B cell (primary cell): ENCODE measurements around the gene TMEM37. TPM values are rescaled to one million over a fixed set of nuclear protein-coding genes. Genes with fewer than 3 reads are reported as not detected.

Experiments
- ATAC-seq: fragments of 200-7000 bp; cut with Tn5 transposase; one replicate; pipeline ENCODE4 v1.10.0; 2021; ENCODE audit warnings: low read depth, mild to moderate bottlenecking, moderate number of reproducible peaks, moderate library complexity
- CTCF ChIA-PET: fragments of 350-600 bp; sonication (Branson Sonifier 250); formaldehyde crosslinking; loops from one replicate; lab custom pipeline; 2021; ENCODE audit warnings: antibody characterized with exemption, inconsistent platforms; lab: Charles Lee
- POLR2A ChIA-PET: fragments of 350-600 bp; sonication (Branson Sonifier 250); formaldehyde crosslinking; loops from one replicate; lab custom pipeline; 2021; ENCODE audit warnings: antibody characterized with exemption; lab: Charles Lee
- DNase-seq: peaks from one replicate; pipeline ENCODE4 v3.0.0; 2013
- H2AFZ ChIP-seq: 2 replicates; pipeline ENCODE4 v1.6.1; 2012; ENCODE audit warnings: mild to moderate bottlenecking, low read depth, low read length; ENCODE audit not compliant: insufficient read depth, poor library complexity, severe bottlenecking
- H3K27ac ChIP-seq, 2 donors: 1 replicate in 1 of 2; 2 replicates in 1 of 2; pipeline ENCODE4 v1.5.1; 2012 to 2013; ENCODE audit warnings: low read length in 2 of 2, mild to moderate bottlenecking in 2 of 2, moderate library complexity in 1 of 2
- H3K27me3 ChIP-seq, 4 experiments: fragments of 200-600 bp in 1 of 4; sonication (generic) in 1 of 4; replicated peaks in 1 of 4; 1 replicate in 2 of 4; 2 replicates in 2 of 4; pipeline versions ENCODE4 v1.6.1 to v1.7.0; 2013 to 2016; ENCODE audit warnings: low read length in 3 of 4, mild to moderate bottlenecking in 2 of 4, mixed read lengths in 1 of 4, moderate library complexity in 1 of 4; ENCODE audit not compliant: insufficient read depth in 4 of 4, control insufficient read depth in 3 of 4; ENCODE audit errors: control extremely low read depth in 1 of 4
- H3K36me3 ChIP-seq, 2 experiments: replicated peaks in 1 of 2; 1 replicate in 1 of 2; 2 replicates in 1 of 2; pipeline versions ENCODE4 v1.6.1 to v1.7.1; 2013; ENCODE audit warnings: low read length in 1 of 2; ENCODE audit not compliant: insufficient read depth in 2 of 2, control insufficient read depth in 1 of 2; ENCODE audit errors: control extremely low read depth in 1 of 2, extremely low read depth in 1 of 2
- H3K4me1 ChIP-seq, 2 donors: fragments of 200-600 bp in 1 of 2; sonication (generic) in 1 of 2; 1 replicate in 1 of 2; 2 replicates in 1 of 2; pipeline versions ENCODE4 v1.5.1 to v1.6.1; 2013 to 2017; ENCODE audit warnings: low read length in 2 of 2; ENCODE audit not compliant: control insufficient read depth in 2 of 2, insufficient read depth in 2 of 2
- H3K4me2 ChIP-seq: replicated peaks from 2 replicates; pipeline ENCODE3; 2012; ENCODE audit warnings: mild to moderate bottlenecking, low read depth, low read length; ENCODE audit not compliant: poor library complexity, severe bottlenecking
- H3K4me3 ChIP-seq, 5 experiments: fragments of 200-600 bp in 1 of 5; sonication (generic) in 1 of 5; 1 replicate in 3 of 5; 2 replicates in 2 of 5; pipeline versions ENCODE4 v1.5.1 to v1.7.0; 2011 to 2016; ENCODE audit warnings: low read length in 4 of 5, mild to moderate bottlenecking in 4 of 5, low read depth in 2 of 5, control low read depth in 1 of 5, moderate library complexity in 1 of 5; ENCODE audit not compliant: insufficient read depth in 1 of 5; ENCODE audit errors: control extremely low read depth in 1 of 5, extremely low read depth in 1 of 5
- H3K79me2 ChIP-seq: fragments of 200-600 bp; sonication (generic); one replicate; pipeline ENCODE4 v1.6.0; 2016; ENCODE audit warnings: low read length; ENCODE audit not compliant: control insufficient read depth, insufficient read depth
- H3K9ac ChIP-seq: fragments of 200-600 bp; sonication (generic); 2 replicates; pipeline ENCODE4 v1.6.1; 2017; ENCODE audit warnings: mild to moderate bottlenecking, low read length, moderate library complexity
- H3K9me3 ChIP-seq, 3 donors: one replicate each; pipeline versions ENCODE4 v1.6.1 to v1.7.1; 2013; ENCODE audit warnings: low read length in 2 of 3; ENCODE audit not compliant: control insufficient read depth in 2 of 3, insufficient read depth in 1 of 3; ENCODE audit errors: control extremely low read depth in 1 of 3
- H4K20me1 ChIP-seq: 2 replicates; pipeline ENCODE4 v1.6.0; 2012; ENCODE audit warnings: mild to moderate bottlenecking, low read length; ENCODE audit not compliant: insufficient read depth, control insufficient read depth, poor library complexity, severe bottlenecking
- H3K27ac Mint-ChIP-seq: one replicate; pipeline ENCODE4 v1.8.0; 2021; ENCODE audit warnings: mixed read lengths
- H3K27me3 Mint-ChIP-seq: one replicate; pipeline ENCODE4 v1.8.0; 2021; ENCODE audit warnings: mixed read lengths
- H3K4me1 Mint-ChIP-seq: one replicate; pipeline ENCODE4 v1.8.0; 2021; ENCODE audit warnings: mixed read lengths
- H3K4me3 Mint-ChIP-seq: one replicate; pipeline ENCODE4 v1.8.0; 2021; ENCODE audit warnings: mixed read lengths
- H3K9me3 Mint-ChIP-seq: one replicate; pipeline ENCODE4 v1.8.0; 2022; ENCODE audit warnings: mixed read lengths; ENCODE audit not compliant: insufficient read depth
- CTCF ChIP-seq: fragments of 200-600 bp; IDR thresholded peaks from one replicate; pipeline ENCODE4 v1.8.0; 2022; ENCODE audit warnings: antibody characterized with exemption, mild to moderate bottlenecking
- EZH2 ChIP-seq: IDR thresholded peaks from 2 replicates; pipeline ENCODE4 v1.6.1; 2012; ENCODE audit warnings: borderline replicate concordance, low read depth, mild to moderate bottlenecking, moderate library complexity, low read length; ENCODE audit not compliant: insufficient read depth, poor library complexity, severe bottlenecking
- WGBS: methylation state at CpG from one replicate; pipeline ENCODE4 v1.1.5; 2013; ENCODE audit warnings: missing lambda C conversion rate; ENCODE audit not compliant: insufficient coverage; 5-methylcytosine and 5-hydroxymethylcytosine counted together
- intact Hi-C: fragments of 100-400 bp; cut with micrococcal nuclease; formaldehyde crosslinking; loops from one replicate; pipeline ENCODE4 v1.10.0; 2022
- polyA plus RNA-seq: library from polyadenylated mRNA; depleted of rRNA; stranded (reverse); fragments of >200 nt; gene quantifications from 2 replicates; pipeline ENCODE4 v1.2.3, GENCODE V29; 2012
- total RNA-seq, 2 donors: library from RNA; stranded (reverse); fragments of 120-200 nt in 1 of 2; gene quantifications; 1 replicate in 1 of 2; 2 replicates in 1 of 2; pipeline versions ENCODE4 v1.2.3 to v1.2.4, GENCODE V29; 2013 to 2022

TMEM37 gene
- total and polyA plus RNA-seq, 2 donors (not counting 1 experiment from before 2014, with no cell fraction given): not detected

- no peak overlapping the region for H3K4me2 ChIP-seq
- Mint-ChIP-seq H3K27me3 (peaks cover 7% of the 10 kb centered on the region), H3K27ac (no peak overlapping the region), H3K9me3 (no peaks in the 10 kb centered on the region), H3K4me3 (no peak overlapping the region), H3K4me1 (peaks cover 7% of the 10 kb centered on the region)
- TF ChIP-seq EZH2 (no peak), CTCF (no peak)
- H3K9ac ChIP-seq: no peak overlapping the region
- DNase-seq (no peak), ATAC-seq (no peak)
- intact Hi-C loops: no loop called here
- ChIA-PET POLR2A (no interaction called here), CTCF (no interaction called here)
- H3K36me3 ChIP-seq: no peaks in the 10 kb centered on the region
- H3K9me3 ChIP-seq: peaks cover 0 to 4% (median 0%) of the 10 kb centered on the region in 3 donors
- peaks cover 0 to 3% (median 0%) of the 10 kb centered on the region in 4 experiments for H3K27me3 ChIP-seq
- no peak overlapping the region for H2AFZ ChIP-seq
- no peaks in the 10 kb centered on the region for H3K79me2 ChIP-seq
- WGBS: no CpG with 5 or more reads among the region's 3 CpGs
- H3K4me1 ChIP-seq: peaks cover 7% of the 10 kb centered on the region in 2 donors
- H3K4me3 ChIP-seq: no peak overlapping the region
- no peaks in the 10 kb centered on the region for H4K20me1 ChIP-seq
- H3K27ac ChIP-seq: no peak overlapping the region
These were observed 46.2 kb upstream of the TMEM37 start for GRCh38 chr2:119385466-119385865.

- H3K36me3 ChIP-seq: no peaks in the 10 kb centered on the region
- no peak overlapping the region for H3K9ac ChIP-seq
- no peak for DNase-seq
- ChIA-PET CTCF (no interaction called here), POLR2A (no interaction called here)
- no peaks in the 10 kb centered on the region for H3K79me2 ChIP-seq
- Mint-ChIP-seq H3K27me3 (peaks cover 4% of the 10 kb centered on the region), H3K4me3 (no peak overlapping the region), H3K27ac (no peak overlapping the region), H3K4me1 (peaks cover 7% of the 10 kb centered on the region), H3K9me3 (no peaks in the 10 kb centered on the region)
- peaks cover 0 to 4% (median 1%) of the 10 kb centered on the region in 3 donors for H3K9me3 ChIP-seq
- no peak overlapping the region for H3K27ac ChIP-seq
- peaks cover 7% of the 10 kb centered on the region in 2 donors for H3K4me1 ChIP-seq
- TF ChIP-seq EZH2 (no peak), CTCF (no peak)
- peak; percentile 31 for ATAC-seq
- intact Hi-C loops: no loop called here
- peak overlapping the region; percentile 9 for H3K4me2 ChIP-seq
- H4K20me1 ChIP-seq: no peaks in the 10 kb centered on the region
- H3K27me3 ChIP-seq: peaks cover 0 to 3% (median 0%) of the 10 kb centered on the region in 4 experiments
- 43% methylated on average over 4 of the region's 9 CpGs for WGBS
- H2AFZ ChIP-seq: peak overlapping the region; percentile 48
- no peak overlapping the region for H3K4me3 ChIP-seq
These were observed 44.1 kb upstream of the TMEM37 start for GRCh38 chr2:119387381-119388129.
